ENCODE data around the gene DDX6. TPM values are rescaled to one million over a fixed set of nuclear protein-coding genes. Genes with fewer than 3 reads are reported as not detected.
A peak's percentile ranks its signal among the peaks of the same experiment; 100 is the strongest.

The DDX6 gene
- total and polyA plus RNA-seq, 2 donors = 33.3 to 212 TPM

DNA sequence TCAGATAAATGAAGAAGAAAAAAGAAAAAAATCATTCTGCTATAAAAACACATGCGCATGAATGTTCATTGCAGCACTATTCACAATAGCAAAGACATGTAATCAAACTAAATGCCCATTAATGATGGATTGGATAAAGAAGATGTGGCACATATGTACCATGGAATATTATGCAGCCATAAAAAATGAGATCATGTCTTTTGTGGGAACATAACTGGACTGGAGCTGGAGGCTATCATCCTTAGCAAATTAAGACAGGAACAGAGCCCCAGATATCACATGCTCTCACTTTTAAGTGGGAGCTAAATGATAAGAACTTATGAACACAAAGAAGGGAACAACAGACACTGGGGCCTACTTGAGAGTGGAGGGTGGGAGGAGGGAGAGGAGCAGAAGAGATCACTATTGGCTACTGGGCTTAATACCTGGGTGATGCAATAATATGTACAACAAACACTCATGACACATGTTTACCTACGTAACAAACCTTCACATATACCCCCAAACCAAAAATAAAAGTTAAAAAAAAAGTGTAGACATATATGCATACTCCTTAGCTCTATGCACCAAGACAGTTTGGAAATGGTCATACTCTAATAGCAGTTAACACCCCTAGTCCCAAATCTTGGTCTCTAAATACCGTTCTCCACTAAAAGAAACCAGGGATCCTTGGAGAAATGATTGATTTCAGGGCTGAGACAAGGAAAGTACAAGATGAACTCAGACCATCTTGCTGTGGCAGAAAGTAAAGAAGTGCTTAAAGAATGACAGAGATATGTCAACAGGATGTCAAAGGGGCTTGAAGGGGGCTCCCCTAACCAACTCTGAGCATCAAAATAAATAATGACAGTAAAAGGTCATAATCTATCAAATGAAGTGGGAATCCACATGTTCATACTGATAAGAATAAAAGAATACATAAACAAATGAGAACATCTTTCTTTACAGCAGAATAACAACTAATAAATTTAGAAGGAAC, 17.1 kb upstream of the DDX6 start:
- H3K4me3 ChIP-seq (ENCODE audit: low read depth, low read length) = no peak overlapping the region
- no peaks in the 10 kb centered on the region for H3K36me3 ChIP-seq (ENCODE audit: insufficient read depth)
- H3K4me1 ChIP-seq (ENCODE audit: insufficient read depth) = no peaks in the 10 kb centered on the region
- H3K27ac ChIP-seq (ENCODE audit: low read depth) = no peak overlapping the region
- 76% methylated on average over 3 of the region's 3 CpGs for WGBS
- no peak for DNase-seq (ENCODE audit: extremely low spot score)

DNA sequence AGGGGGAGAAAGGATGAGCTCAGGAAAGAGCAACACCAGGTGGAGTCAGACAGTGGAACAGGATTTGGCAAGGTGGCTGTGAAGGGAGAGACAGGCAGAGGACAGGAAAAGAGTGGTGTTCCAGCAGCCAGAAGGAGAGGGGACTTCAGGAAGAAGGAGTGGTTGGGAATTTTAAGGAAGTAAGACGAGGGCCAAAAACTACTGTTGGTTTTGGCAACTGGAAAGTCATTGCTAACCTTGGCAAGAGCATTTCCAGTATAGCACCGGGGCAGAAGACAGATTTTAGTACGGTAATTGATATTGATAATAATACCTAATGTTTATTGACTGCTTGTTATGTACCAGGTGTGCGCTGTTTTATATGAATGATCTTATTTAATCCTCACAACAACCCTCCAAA, 15.4 kb upstream of the DDX6 start:
- H3K4me1 ChIP-seq (ENCODE audit: insufficient read depth) = no peaks in the 10 kb centered on the region

DNA sequence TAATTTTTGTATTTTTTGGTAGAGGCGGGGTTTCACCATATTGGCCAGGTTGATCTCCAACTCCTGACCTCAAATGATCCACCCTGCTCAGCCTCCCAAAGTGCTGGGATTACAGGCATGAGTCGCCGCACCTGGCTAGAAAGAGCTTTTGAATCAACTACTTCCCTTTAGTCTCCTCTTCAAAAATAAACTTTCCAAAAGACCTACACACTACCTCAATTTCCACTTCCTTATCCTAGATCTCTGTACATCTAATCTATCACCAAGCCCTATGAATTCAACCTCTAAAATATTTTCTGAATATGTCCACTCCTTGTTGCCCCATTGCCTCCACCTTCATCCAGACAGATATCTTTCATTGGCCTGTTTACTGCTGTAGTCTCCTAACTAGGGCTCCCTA, 13.1 kb upstream of the DDX6 start:
- WGBS = 95% methylated on average over 3 of the region's 3 CpGs

More for the DNA sequence above, 15.4 kb upstream of the DDX6 start:
- Histone ChIP-seq H3K4me3 (ENCODE audit: low read depth, low read length) (no peak overlapping the region), H3K27ac (ENCODE audit: low read depth) (no peak overlapping the region), H3K36me3 (ENCODE audit: insufficient read depth) (no peaks in the 10 kb centered on the region)
- 77% methylated on average over 4 of the region's 4 CpGs for WGBS
- DNase-seq (ENCODE audit: extremely low spot score) = no peak

DNA sequence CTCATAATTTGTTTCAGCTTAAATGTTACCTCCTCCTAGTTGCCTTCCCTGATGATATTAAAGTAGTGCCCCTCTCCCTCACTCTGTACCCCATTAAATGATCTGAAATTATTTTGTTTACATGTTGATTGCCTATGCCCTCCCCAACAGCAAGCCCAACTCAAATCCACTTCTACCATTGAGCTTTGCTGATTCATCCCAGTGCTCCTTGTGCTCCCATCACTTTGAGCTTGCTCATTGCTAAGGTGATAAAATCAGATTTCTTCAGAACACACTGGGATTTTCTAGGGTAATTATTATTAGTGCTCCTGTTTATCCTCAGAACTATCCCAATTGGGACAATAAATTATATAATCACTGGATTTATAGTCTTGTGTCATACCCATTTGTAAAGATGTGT, 8.4 kb upstream of the DDX6 start:
- no peaks in the 10 kb centered on the region for H3K4me1 ChIP-seq (ENCODE audit: insufficient read depth)
- no peaks in the 10 kb centered on the region for H3K36me3 ChIP-seq (ENCODE audit: insufficient read depth)
- no peak for DNase-seq (ENCODE audit: extremely low spot score)
- H3K4me3 ChIP-seq (ENCODE audit: low read depth, low read length) = no peak overlapping the region
- no peak overlapping the region for H3K27ac ChIP-seq (ENCODE audit: low read depth)

More for the DNA sequence above, 13.1 kb upstream of the DDX6 start:
- Histone ChIP-seq H3K27ac (ENCODE audit: low read depth) (no peak overlapping the region), H3K4me1 (ENCODE audit: insufficient read depth) (no peaks in the 10 kb centered on the region), H3K4me3 (ENCODE audit: low read depth, low read length) (no peak overlapping the region), H3K36me3 (ENCODE audit: insufficient read depth) (no peaks in the 10 kb centered on the region)
- no peak for DNase-seq (ENCODE audit: extremely low spot score)

DNA sequence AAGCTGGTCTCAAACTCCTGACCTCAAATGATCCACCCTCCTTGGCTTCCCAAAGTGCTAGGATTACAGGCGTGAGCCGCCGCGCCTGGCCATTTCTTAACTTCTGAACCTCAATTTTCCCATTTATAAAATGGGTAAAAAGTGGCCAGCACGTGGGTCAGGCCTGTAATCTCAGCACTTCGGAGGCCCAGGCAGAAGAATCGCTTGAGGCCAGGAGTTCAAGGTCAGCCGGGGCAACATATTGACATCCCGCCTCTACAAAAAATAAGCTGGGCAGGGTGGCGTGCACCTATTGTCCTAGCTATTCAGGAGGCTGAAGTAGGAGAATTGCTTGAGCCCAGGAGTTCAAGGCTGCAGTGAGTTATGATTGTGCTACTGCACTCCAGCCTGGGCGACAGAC, 6.5 kb upstream of the DDX6 start:
- DNase-seq (ENCODE audit: extremely low spot score) = no peak
- Histone ChIP-seq H3K4me1 (ENCODE audit: insufficient read depth) (no peaks in the 10 kb centered on the region), H3K36me3 (ENCODE audit: insufficient read depth) (no peaks in the 10 kb centered on the region), H3K4me3 (ENCODE audit: low read depth, low read length) (no peak overlapping the region), H3K27ac (ENCODE audit: low read depth) (no peak overlapping the region)
- 93% methylated on average over 11 of the region's 11 CpGs for WGBS

DNA sequence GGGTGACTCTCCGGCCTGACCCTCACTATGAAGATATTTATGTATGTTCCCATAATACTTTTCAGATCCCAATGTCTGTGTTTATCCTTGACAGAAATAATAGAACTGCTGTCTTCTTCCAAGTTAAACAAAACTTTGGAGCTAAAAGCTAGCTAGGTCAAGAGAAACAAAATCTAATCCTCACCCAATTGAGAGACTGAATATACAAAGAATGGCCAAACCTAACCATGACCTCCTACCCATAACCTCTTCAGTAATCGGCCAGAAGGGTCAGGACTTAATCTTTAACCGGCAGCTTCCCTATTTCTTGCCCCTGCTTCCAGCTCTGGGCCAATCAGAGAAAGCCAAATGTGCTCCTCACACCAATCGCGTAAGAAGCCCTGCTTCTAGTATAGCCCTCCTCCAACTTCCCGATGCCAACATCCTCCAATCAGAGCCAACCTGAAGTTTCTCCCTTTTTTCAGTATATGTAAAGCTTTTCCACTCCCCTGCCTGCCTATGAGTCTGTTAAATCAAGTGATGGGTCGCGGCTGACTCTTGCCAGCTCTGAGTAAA, 1.7 kb upstream of the DDX6 start:
- 2% methylated on average over 8 of the region's 8 CpGs for WGBS
- peak overlapping the region; percentile 91 for H3K4me3 ChIP-seq (ENCODE audit: low read depth, low read length)

DNA sequence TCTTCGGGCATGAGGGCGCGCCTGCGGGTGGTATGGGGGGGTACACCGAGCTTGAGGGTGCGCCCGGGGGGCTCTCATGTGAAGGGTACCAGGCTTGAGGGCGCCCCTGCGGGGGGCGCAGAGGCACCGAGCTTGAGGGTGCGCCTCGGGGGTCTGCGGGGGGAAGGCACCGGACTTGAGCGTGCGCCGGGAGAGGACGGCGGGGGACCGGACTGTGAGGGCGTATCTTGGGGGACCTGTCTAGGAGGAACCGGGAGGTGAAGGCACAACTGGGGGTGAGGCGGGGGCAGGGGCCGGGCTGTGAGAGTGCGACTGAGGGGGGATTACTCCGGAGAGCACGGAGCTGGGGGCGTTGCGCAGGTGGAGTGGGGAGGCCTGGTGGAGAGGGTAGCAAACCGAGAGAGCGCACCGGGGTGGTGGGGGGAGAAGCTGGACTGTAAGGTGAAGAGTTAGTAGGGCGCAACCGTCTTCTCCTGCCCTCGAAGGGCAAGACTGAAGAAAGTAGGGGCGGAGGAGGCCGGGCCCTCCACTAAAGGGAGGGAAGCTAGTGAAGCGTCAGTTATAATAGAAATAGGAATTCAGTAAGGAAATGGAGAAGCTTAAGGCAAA, 1.1 kb upstream of the DDX6 start:
- 2% methylated on average over 39 of the region's 39 CpGs for WGBS
- Histone ChIP-seq H3K27ac (ENCODE audit: low read depth) (peak overlapping the region; percentile 100), H3K36me3 (ENCODE audit: insufficient read depth) (no peaks in the 10 kb centered on the region), H3K4me1 (ENCODE audit: insufficient read depth) (no peaks in the 10 kb centered on the region), H3K4me3 (ENCODE audit: low read depth, low read length) (peak overlapping the region; percentile 91)
- no peak for DNase-seq (ENCODE audit: extremely low spot score)

More for the DNA sequence above, 1.7 kb upstream of the DDX6 start:
- Histone ChIP-seq H3K27ac (ENCODE audit: low read depth) (peak overlapping the region; percentile 100), H3K4me1 (ENCODE audit: insufficient read depth) (no peaks in the 10 kb centered on the region), H3K36me3 (ENCODE audit: insufficient read depth) (no peaks in the 10 kb centered on the region)
- DNase-seq (ENCODE audit: extremely low spot score) = peak; percentile 87

DNA sequence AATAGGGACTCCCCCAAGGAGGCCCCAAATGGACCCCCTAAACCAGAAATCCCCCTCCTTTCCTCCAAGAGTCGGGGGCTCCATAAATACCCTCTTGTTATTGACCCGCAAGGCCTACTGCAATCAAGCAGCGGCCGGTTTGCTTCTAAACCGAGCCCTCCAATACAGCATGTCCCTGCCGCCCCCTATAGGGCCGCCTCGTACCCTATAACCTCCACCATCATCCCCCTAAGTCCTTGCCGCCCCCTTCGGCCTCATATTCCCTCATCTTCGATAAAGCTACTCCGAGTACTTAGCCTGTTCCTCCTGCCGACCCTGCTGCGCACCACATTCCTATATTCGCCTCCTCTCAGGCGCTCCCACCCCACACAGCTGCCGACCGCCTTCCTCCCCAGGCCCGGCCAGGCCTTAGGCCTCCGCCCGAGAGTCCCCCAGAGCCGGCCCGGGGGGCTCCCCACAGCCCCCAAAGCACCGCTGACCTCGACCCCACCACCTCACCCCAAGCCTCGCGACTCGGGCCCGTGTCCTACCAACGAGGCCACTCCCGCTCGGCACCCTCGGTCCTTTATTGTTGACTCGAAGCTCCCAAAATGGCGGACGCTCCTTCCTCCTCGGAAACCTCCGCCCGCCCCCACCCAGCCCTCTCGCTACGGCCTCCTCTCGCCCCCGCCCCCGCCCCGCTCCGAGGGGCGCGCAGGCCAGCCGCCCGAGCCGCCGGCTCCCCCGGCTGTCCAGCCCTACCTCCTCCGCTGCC, 430 bp downstream of the DDX6 start:
- under 1% methylated on average over 54 of the region's 54 CpGs for WGBS
- H3K36me3 ChIP-seq (ENCODE audit: insufficient read depth) = no peaks in the 10 kb centered on the region
- H3K4me3 ChIP-seq (ENCODE audit: low read depth, low read length) = peak overlapping the region; percentile 91
- peak; percentile 55 for DNase-seq (ENCODE audit: extremely low spot score)
- peak overlapping the region; percentile 100 for H3K27ac ChIP-seq (ENCODE audit: low read depth)
- H3K4me1 ChIP-seq (ENCODE audit: insufficient read depth) = no peaks in the 10 kb centered on the region

DNA sequence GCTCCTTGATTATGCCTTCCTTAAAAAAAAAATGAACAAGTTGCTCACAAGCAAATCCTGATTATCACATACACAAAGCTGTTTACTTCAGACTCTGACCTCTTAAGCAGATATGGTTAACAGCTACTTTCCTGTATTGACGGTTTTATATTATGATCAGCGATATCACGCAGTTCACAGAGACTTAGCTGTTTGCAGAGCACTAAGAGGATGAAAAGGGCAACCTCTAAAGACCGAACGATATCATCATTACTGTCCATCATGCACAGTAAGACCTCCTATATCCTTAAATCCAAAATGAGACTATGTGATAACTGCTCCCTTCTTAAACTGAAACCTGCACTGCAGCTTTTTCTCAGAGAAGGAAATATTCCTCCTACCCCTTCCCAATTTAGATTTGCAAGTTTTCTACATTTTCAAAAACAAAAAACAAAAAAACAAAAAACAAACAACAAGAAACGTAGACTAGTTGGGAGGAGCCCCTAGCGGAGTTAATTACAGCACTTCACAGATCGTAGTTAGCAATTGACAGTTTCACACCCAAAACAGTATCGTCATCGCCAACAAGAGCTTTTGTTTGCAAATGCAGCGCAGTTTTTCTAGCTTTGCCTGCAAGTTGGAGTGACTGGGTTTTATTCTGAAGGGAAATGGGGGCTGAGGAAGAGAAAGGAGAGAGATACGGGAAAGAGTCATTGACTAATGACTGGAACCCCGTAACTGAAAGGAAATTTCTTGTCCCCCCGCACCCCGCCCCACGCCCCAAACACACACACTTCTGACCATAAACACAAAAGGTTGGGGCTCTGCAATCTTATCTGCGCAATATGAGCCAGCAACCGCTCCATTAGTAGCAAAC, 1.2 kb downstream of the DDX6 start:
- Histone ChIP-seq H3K36me3 (ENCODE audit: insufficient read depth) (no peaks in the 10 kb centered on the region), H3K27ac (ENCODE audit: low read depth) (peak overlapping the region; percentile 100), H3K4me3 (ENCODE audit: low read depth, low read length) (peak overlapping the region; percentile 91), H3K4me1 (ENCODE audit: insufficient read depth) (no peaks in the 10 kb centered on the region)
- under 1% methylated on average over 18 of the region's 18 CpGs for WGBS
- peak; percentile 10 for DNase-seq (ENCODE audit: extremely low spot score)

DNA sequence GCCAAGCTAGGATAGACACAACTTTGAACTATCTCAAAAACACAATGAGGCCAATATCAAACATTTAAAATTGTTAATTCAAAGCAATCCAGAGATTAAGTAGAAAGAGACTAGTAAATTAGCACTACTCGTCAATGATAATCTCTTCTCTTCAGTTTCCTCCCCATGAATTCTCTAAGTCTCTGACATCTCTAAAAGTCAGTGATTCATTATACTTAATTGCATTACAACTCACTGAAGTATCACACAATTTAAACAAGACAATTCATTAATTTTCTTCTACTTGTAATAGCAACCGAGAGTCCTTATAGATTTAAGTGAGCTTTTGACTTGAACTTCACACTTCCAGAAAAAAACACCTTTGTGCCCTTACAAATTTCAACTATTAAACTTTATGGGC, 4.3 kb downstream of the DDX6 start:
- H3K4me3 ChIP-seq (ENCODE audit: low read depth, low read length) = no peak overlapping the region
- peaks cover 2% of the 10 kb centered on the region for H3K36me3 ChIP-seq (ENCODE audit: insufficient read depth)
- DNase-seq (ENCODE audit: extremely low spot score) = no peak
- H3K27ac ChIP-seq (ENCODE audit: low read depth) = no peak overlapping the region
- 49% methylated on average over 2 of the region's 2 CpGs for WGBS
- H3K4me1 ChIP-seq (ENCODE audit: insufficient read depth) = no peaks in the 10 kb centered on the region

DNA sequence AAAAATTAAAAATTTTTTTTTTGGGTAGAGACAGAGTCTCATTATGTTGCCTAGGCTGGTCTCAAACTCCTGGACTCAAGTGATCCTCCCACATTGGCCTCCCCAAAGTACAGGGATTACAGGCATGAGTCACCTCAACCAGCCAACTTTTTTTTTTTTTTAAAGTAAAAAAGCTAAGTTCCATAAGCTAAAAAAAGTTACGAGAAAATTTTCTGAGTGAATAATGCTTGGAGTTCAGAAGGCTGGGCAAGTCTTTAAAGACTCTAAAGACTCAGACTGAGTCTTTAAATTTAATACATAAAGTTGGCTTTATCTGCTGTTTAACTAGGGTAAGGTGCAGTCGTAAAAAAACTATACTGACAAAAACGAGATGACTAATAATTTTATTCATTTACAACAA, 5.6 kb downstream of the DDX6 start:
- DNase-seq (ENCODE audit: extremely low spot score) = no peak
- no peak overlapping the region for H3K27ac ChIP-seq (ENCODE audit: low read depth)
- peaks cover 5% of the 10 kb centered on the region for H3K36me3 ChIP-seq (ENCODE audit: insufficient read depth)
- no peaks in the 10 kb centered on the region for H3K4me1 ChIP-seq (ENCODE audit: insufficient read depth)
- WGBS = 22% methylated on average over 3 of the region's 3 CpGs
- no peak overlapping the region for H3K4me3 ChIP-seq (ENCODE audit: low read depth, low read length)

DNA sequence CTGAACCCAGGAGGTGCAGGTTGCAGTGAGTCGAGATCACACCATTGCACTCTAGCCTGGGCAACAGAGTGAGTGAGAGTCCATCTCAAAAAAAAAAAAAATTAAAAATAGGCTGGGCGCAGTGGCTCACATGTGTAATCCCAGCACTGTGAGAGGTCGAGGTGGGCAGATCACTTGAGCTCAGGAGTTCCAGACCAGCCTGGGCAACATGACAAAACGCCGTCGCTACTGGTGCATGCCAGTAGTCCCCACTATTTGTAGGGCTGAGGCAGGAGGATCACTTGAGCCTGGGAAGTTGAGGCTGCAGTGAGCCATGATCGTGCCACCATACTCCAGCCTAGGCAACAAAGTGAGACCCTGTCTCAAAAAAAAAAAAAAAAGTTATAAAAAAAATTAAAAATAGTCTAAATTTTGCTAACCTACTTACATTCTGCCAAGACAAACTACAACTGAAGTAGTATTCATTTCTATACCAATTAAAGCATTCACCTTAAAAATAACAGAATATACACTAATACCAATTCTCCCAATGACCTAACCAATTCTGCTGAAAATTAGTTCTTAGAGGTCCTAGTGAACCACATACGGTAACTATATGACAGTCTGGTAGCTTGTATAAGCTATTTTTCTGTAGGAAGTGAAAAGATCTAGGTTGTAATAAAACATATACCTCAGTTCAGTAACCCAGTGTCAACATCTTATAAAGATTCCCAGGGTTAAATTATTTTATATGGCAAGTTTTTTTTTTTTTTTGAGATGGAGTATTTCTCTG, 7.1 kb downstream of the DDX6 start:
- Histone ChIP-seq H3K36me3 (ENCODE audit: insufficient read depth) (peaks cover 5% of the 10 kb centered on the region), H3K27ac (ENCODE audit: low read depth) (no peak overlapping the region), H3K4me3 (ENCODE audit: low read depth, low read length) (no peak overlapping the region), H3K4me1 (ENCODE audit: insufficient read depth) (no peaks in the 10 kb centered on the region)
- WGBS = 80% methylated on average over 8 of the region's 8 CpGs
- no peak for DNase-seq (ENCODE audit: extremely low spot score)

All from urinary bladder (tissue), 4 donors.